Measurements from ENCODE around the gene GIT1.

Gene GIT1

DNA sequence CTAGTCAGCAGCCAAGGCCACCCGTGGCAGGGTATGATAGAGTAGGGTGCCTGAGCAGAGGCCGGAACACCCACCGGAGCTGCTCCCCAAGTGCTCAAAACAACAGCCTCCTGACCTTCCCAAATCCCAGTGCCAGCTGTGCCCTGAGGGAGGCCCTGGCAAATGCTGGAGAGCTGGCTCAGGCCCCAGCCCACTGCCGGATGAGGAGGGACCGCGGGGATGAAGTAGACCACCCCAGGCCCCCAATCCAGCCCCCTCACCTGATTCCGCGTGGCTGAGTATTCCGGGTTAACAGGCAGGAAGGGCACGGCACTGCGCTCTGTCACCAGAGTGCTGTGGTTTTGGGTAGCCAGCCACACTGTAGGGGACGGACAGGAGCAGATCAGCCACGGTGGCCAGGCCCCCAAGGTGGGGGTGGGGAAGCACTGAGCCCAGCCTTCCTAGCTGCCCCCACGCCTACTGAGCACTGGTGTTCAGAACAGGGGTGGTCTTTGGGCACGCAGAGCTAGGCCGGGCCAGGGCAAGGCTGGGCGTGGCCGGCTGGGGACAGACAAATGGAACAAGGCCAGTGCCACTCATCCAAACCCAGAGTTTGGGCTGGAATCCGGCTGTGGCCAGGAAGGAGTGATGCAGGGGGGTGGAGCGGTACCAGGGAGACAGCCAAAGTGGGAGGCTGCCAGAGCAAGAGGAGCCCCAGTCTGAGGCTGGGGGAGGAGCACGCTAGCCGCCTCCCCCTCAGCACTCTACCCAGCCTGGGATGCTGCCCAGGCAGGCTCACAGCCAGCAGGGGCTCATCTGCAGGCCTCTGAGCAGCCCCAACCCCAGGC, 11.8 kb downstream of the GIT1 start:
- no peak for DNase-seq

DNA sequence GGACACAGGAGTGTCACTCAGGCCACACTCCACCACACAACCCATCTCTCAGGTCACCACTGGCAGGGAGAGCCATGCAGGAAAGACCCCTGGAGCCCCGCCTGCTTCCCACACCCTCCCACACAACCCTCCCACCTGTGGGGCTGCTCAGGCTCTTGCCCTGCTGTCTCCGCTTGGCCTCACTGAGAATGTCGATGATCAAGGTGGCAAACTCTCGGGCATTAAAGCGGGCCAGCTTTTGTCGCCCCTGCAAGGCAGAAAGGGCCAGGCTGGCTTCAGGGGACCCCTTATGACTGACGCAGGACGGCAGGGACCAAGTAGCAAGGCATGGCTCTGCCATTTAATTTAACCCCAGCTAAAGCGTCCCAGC, 12.5 kb downstream of the GIT1 start:
- DNase-seq = no peak

DNA sequence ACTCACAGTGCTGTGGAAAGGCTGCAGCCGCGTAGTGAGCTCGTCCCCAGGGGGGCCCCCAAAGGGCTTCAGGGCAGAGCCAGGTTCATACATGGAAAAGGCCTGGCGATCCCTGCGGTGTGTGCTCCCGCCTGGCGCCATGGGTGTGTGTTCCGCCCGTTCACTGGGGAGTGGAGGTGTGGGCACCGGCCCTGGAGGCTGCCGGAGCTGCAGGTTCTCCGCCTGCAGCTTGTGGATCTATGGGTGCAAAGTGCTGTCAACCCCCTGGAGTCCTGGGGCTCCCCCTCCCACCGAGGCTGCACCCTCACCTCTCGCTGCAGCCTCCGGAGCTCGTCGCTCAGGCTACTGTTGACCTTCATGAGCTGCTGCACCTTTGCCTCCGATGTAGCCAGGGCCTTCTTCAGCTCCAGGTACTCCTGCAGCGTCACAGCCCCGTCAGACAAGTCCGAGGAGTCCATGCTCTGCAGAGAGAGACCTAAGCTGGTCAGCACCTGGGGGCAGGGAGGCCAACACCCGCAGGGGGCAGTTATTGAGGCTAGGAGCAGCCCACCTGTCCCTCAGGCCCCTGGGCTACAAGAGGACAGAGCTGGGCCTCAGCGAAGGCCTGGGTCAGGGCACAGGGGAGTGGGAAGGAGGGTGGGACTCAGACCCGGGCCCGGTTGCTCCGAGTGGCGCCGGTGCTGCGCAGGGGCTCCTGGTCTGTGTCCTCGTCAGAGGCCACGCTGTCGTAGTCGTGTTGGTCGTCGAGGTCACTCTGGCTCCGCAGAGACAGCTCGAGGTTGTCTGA, 13.0 kb downstream of the GIT1 start:
- DNase-seq = no peak

DNA sequence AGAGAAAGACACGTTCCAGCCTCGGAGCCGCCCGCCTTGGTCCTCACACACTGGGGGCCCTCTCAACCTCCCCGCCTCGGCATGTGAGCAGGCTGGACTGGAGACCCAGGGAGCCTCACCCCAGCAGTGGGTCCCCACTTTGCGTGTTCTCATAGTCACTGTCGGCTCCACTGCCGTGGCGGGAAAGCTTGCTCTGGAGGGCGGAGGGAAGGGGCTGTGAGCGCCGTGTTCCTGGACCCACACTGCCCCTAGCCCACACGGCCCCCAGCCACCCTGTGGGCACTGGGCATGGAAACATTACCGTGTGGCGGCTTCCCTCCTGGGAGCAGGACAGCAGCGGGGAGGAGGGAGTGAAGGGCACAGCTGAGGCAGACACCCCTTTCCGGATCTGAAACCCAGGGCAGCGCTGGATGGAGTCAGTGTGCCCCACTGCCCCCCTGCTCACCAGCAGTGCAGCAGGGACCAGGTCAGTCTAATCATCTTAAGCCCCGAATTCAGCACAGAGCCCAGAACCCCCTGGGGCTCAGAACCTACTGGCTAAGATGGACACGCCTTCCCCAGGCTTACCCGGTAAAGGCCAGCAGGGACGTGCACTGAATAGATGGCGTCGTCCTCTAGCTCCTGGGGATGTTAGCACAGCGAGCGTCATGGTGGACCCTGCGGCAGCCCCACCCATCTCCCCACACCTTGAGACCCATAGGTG, 13.8 kb downstream of the GIT1 start:
- no peak for DNase-seq

GRCh38 chr17:29574732-29575510, 14.5 kb downstream of the GIT1 start:
- DNase-seq = no peak

GRCh38 chr17:29573871-29574731, 15.3 kb downstream of the GIT1 start:
- no peak for DNase-seq

DNA sequence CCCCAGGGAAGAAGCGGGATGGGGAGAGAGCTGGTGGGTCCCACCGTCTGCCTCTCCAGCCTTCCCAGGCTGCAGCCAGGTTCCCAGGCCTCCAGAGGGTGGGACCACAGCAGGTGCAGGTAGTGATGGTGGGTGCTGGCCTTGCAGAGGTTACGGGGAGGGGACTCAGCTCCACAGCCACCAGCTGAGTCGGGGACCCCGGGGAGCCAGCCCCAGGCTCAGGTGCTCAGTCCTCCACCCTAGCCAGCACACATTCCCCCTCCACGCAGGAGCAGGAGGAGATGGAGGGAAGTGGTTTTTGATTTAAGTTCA, 15.9 kb downstream of the GIT1 start:
- DNase-seq = no peak

- DNase-seq = peak; percentile 42
Observed at GRCh38 chr17:29572691-29573557, 16.5 kb downstream of the GIT1 start.

DNA sequence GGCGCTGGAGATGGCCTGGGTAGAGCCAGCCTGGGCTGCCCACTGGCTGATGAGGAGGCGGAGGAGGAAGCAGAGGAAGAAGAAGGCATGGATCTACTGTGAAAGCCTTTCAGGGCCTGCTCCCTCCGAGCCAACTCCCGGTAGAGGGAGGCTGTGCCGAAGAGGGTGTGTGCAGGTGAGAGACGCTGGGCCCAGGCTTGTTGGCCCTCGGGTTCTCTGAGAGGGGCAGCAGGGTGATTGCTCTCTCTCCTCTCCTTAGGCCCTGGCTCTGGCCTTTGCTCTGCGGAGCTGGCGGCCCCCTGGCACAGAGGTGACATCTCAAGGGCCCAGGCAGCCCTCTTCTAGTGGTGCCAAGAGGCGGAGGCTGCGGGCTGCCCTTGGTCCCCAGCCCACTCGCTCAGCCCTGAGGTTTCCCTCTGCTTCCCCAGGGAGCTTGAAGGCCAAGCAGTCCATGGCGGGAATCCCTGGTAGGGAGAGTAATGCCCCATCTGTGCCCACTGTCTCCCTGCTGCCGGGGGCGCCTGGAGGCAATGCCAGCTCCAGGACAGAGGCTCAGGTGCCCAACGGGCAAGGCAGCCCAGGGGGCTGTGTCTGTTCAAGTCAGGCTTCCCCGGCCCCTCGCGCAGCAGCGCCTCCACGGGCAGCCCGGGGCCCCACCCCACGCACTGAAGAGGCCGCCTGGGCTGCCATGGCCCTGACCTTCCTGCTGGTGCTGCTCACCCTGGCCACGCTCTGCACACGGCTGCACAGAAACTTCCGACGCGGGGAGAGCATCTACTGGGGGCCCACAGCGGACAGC, 17.4 kb downstream of the GIT1 start:
- DNase-seq = no peak

- DNase-seq = no peak
Observed at GRCh38 chr17:29571486-29571882, 18.0 kb downstream of the GIT1 start.

DNA sequence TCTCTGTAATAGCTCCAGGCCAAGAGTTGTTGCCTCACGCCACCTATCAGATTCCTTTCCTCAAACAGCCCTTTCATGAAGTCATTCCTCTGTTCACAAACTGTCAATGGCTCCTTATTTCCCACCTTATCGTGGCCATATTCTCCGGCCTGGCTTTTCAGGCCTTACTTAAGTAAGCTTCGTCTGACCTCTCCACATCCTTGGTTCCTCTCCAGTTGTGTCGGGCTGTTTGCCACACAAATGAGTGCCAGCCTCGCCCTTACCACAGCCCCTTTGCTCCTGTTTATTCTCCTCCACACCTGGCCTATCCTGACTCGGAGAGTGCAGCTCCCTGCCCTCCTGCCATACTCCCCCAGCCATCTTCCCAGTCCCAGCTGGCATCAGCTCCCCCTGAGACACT, 18.9 kb downstream of the GIT1 start:
- no peak for DNase-seq

- DNase-seq = no peak
Observed at GRCh38 chr17:29569245-29569950, 20.1 kb downstream of the GIT1 start.

- peak; percentile 75 for DNase-seq
Observed at GRCh38 chr17:29568331-29569244, 20.9 kb downstream of the GIT1 start, which contains the start of gene TP53I13. Gene TP53I13, plus strand, starts transcription at chr17:29568701. Its CDS starts 58 bp downstream, at chr17:29568759.

DNA sequence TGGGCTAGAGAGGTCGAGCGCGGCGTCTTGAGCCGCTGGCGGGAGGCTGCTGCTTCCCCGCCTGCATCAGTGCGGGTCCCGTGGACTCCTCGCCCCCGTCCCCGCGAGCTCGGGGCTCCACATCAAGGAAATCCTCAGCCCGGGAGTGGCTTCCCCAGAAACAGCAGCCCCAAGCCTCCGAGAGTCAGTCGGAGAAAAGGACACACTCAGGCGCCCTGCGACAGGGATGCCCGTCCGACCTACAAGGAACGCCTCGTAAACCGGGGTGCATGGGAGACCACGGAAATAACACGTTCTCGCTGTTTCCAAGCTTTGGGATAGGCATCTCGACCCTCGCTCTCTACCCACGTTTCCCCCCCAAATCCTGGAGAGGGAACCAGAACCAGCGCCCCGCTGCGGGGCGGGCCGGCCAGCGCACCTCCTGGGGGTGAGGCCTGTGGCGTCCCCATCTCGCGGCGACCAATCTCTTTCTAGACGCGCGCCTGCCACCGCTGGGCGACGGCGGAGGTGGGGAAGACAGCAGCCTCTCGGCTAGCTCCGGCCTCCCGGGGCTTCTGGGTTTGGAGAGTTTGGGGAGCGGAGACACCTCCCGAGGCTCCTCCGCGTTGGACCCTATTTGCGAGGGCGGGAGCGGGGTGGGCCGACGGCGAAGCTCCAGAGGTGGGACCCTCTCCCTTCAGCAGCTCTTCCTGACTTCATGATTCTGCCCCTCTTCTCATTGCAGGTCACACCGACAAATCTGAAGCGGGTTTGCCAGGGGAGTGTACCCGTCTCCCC, 21.7 kb downstream of the GIT1 start:
- peak; percentile 64 for DNase-seq

GRCh38 chr17:29567304-29567553, 22.2 kb downstream of the GIT1 start:
- peak; percentile 9 for DNase-seq

- peak; percentile 48 for DNase-seq
Observed at GRCh38 chr17:29566473-29567303, 22.8 kb downstream of the GIT1 start, which contains the start of gene ABHD15. Gene ABHD15, minus strand, starts transcription at chr17:29567037. Its CDS starts 71 bp downstream, at chr17:29566966.
